Stimulated activated CD8-positive, alpha-beta memory T cell treated with anti-CD3 and anti-CD28 coated beads, Interleukin-2, amount 100 ng/mL, for 1 hour (primary cell): ENCODE data around the gene RPH3AL.

Source experiments
- DNase-seq, 2 donors: peaks; one replicate each; pipeline ENCODE4 v3.0.0-alpha.2; 2020; ENCODE audit warnings: low read depth in 2 of 2

The RPH3AL gene

GRCh38 chr17:301681-302299, 50.8 kb downstream of the RPH3AL start:
- DNase-seq = no peak

GRCh38 chr17:300881-301280, 51.7 kb downstream of the RPH3AL start:
- DNase-seq = no peak

DNA sequence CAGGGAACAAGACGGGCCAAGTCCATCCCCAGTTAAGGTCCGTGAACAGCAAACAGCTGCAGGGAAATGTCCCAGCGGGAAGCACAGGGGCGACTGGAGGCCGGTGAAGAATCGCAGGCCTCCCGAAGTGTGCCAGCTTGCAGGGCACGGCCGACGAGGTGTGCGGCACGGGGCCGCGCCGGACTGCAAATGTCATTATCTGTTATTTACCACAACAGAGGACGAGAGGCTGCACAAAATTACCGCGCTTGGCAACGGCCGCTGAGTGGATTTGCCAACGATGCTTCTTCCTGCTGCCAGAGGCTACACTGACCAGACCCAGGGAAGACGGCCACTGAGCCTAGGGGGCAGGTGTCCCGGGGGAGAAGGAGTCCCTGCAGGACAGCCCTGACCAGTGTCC, 53.1 kb downstream of the RPH3AL start:
- no peak for DNase-seq

GRCh38 chr17:298791-299450, 53.7 kb downstream of the RPH3AL start:
- DNase-seq = no peak

GRCh38 chr17:297758-298157, 54.8 kb downstream of the RPH3AL start:
- no peak for DNase-seq

DNA sequence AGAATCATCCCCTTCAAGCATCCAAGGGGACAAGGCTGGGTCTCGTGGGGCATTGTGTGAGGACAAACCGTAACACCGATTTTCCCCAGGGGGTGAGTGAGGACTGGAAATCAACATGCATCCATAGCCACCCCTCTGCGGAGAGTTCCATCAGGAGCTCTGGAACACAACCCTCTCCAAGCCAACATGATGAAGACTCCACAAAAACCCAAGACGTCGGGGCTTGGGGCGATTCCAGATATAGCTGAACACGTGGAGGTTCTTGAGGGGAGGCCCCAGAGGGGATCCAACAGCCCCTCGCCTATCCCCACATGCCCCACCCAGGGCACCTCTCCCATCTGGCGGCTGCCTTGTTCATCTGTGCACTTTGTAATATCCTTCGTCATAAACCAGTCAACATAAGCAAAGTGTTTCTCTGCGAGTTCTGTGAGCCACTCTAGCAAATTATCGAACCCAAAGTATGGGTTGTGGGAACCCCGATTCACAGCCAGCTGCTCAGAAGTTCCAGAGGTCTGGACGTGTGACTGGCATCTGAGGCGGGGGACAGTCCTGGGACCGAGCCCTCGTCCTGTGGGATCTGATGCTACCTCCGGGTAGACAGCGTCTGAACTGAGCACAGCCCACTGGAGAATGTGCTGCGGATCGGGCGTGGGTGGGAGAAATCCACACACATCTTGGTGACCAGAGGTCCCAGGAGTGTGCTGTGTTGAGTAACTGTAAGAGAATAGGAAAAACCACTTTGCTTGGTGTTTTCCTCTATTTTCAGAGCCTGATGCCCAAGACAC, 55.5 kb downstream of the RPH3AL start:
- DNase-seq = no peak

GRCh38 chr17:296379-296778, 56.2 kb downstream of the RPH3AL start:
- DNase-seq = no peak

GRCh38 chr17:292531-293382, 59.9 kb downstream of the RPH3AL start:
- no peak for DNase-seq

- DNase-seq = no peak
Observed at GRCh38 chr17:292016-292415, 60.6 kb downstream of the RPH3AL start.

- no peak for DNase-seq
Observed at GRCh38 chr17:291587-291986, 61.0 kb downstream of the RPH3AL start.

GRCh38 chr17:290626-291025, 62.0 kb downstream of the RPH3AL start:
- no peak for DNase-seq

- DNase-seq = no peak
Observed at GRCh38 chr17:290121-290521, 62.5 kb downstream of the RPH3AL start.

DNA sequence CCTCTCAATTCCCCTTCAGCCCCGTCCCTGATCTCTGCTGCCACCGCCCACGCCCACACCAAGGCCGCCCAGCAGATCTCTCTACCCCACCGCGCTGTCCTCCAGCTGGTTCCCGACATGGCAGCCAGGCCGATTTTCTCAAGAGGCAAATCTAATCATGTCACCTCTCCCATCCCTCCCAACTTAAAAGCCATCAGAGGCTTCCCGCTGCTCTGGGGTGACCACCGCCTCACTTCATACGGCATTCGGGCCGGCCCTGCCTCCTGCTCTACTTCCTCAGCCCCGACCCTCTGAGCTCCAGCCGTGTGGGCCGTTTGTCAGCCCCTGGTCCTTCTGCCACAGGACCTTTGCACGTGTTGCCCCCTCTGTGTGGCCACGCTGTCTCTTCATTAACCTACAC, 63.2 kb downstream of the RPH3AL start:
- DNase-seq = no peak

DNA sequence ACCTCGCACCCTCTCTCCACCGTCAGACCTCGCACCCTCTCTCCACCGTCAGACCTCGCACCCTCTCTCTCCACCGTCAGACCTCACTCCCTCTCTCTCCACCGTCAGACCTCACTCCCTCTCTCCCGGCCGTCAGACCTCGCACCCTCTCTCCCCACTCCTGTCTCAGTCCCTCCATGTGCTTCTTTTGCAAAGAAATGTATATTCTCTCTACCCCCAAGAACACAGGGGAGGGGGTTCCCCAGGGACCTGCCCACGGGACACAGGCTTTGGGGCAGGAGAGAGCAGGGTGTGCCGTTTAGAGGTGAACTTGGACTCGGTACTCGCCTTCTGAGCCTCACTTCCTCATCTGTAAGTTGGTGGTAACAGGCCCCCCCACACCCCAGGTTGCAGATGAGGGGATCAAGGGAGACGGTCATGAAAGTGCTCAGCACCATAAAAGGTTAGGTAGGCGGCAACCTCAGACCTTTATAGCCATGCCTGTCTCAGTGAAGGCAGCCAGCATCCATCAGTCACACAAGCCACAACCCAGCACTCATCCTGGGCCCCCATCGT, 63.7 kb downstream of the RPH3AL start:
- DNase-seq = no peak

GRCh38 chr17:286571-286970, 66.0 kb downstream of the RPH3AL start:
- DNase-seq = no peak

DNA sequence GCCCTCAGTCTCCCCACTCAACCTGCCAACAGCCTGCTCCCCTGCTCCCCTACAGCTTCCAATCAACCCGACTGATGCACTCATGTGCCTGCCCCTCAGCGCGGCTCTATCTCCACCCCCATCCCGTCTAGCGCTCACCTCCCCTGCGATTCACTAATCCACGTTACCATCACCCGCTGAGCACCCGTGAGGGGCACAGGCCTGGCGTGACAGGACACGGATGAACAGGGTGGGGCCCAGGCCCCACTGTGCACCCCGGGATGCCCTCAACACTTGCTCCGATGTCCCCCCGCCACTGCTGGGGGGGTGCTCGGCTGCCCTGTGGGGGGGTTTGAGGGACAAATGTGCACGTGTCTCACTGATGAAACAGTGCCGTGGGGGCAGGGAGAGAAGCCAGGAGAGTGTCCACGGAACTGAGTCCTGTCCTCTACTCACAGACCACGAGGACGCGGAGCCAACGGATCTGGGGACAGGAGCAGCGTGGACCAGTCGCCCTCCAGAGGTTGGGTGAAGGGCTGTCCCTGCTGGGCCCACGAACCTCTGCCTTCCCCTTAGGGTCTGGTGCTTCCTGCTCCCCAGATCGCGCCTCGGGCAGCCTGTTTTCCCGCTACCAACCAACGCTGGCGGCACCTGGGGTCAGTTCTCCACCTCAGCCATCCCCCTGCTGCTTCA, 66.7 kb downstream of the RPH3AL start:
- DNase-seq = no peak

DNA sequence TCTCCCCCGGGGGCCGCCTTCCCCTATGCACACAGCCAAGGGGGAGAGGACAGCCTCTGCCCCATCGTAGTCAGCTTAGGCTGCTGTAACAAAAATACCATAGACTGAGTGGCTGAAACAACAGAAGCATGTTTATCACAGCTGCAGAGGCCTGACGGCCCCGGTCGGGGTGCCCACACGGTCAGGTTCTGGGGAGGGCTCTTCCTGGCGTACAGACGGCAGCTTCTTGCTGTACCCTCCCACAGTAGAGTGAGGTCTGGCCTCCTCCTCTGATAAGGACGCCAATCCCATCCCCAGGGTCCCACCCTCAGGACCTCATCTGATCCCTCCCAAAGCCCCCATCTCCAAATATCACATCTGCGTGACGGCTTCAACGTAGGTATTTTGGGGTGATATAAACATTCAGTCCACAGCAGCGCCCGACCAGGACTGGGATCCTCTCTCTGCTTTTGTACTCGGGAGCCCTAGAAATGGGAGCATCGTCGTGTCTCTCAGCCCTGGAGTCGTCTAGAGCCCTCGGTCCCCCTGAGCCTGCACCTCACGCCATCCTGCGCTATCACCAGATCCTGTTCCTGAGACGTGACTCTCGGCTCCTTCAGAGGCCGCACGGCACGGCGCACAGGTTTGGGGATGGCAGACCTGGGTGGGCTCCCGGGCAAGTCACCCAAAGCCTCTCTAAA, 67.8 kb downstream of the RPH3AL start:
- DNase-seq = no peak

DNA sequence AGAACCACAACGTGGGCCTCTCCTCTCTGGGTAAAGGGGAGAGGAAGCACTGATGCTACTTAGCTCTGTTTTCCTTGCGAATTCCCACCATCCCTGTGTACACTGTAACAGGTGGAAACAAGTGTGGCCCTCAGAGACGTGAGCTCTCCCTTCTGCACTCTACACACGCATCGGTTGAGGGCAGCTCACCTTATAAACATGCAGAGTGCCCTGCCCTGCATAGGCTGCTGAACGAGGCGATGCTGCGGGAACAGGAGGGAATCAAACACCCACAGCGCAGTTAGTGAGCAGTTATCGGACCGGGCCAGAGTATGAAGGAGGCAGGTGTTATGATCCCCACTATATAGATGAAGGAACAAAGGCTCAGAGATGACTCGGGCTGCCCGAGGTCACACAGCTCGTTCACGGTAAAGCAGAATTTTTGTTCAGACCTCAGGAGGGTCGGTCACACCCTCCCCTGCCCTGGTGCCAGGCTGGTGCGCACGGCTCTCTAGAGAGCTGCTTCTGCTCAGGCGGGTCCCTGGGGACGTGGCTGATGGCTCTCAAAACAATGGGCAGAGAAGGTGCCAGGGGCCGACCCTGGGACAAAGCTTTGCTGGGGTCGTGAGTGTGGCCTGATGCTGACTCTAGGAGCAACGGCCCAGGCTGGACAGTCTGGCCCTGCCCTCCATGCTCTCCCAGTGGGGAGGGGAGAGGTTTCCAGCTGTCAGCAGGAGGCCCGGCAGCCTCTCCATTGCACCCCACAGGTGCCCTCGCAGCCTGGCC, 68.5 kb downstream of the RPH3AL start:
- DNase-seq = no peak

DNA sequence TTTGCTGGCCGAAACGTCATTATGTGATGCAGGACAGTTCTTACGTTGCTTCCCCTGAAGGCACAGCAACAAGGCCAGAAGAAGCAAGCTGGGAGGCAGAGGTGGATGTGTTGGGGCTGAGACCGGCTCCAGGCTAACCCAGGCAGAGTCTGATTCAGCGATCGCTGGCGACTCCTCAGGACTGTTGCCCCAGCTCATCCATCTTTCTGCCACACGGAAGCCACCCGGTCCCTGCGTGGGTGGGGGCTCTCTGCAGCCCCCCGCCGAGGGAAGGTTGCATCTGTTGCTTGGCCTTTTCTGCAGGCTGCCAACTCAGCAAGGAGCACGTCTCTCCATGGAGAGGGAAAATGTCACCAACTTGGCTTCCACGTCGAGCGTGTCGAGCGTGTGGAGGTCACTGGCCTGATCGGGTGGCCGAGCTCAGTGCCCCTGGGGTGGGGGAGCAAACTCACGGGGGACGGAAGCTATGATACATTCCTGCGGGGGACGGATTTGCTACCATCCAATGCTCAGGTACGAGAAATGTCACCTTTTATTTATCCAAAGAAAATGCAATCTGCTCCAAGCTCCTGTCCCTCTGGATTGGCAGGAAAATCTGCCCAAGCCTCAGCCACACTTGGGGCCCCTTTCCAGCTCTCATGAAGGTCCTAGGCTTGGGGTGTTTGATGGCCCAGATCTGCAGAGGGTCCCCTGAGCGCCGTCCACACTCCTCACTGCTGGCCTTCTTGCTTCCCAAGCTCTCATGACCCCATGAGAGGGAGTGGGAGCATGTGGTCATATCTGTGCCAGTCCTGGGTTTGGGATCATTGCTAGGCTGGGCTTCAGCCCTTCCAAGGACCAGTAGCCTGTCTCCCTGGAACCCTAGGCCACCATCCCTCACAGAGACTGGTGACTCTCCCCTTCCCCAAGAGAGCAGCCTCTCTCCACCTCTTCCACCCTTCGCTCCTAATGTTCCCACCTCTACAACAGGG, 69.4 kb downstream of the RPH3AL start:
- no peak for DNase-seq
